ENCODE measurements around the gene SIX1. TPM values are rescaled to one million over a fixed set of nuclear protein-coding genes. Genes with fewer than 3 reads are reported as not detected.

The SIX1 gene
- total RNA-seq, 2 donors from 2014 or later = not detected

- H3K27ac Mint-ChIP-seq = no peak overlapping the region
- no peak for ATAC-seq
- H3K27me3 Mint-ChIP-seq = peaks cover 35 to 59% of the 10 kb centered on the region in 2 donors
- H3K9me3 Mint-ChIP-seq = no peaks in the 10 kb centered on the region
- H3K36me3 Mint-ChIP-seq = peaks cover 5% of the 10 kb centered on the region
- H3K4me1 Mint-ChIP-seq (ENCODE audit: low read depth in 2 of 2) = peaks cover 8 to 9% of the 10 kb centered on the region in 2 donors
- no peak overlapping the region for H3K4me3 Mint-ChIP-seq
- no peak for DNase-seq (ENCODE audit: low spot score)
Observed at GRCh38 chr14:60661721-60662120, 12.4 kb upstream of the SIX1 start.

DNA sequence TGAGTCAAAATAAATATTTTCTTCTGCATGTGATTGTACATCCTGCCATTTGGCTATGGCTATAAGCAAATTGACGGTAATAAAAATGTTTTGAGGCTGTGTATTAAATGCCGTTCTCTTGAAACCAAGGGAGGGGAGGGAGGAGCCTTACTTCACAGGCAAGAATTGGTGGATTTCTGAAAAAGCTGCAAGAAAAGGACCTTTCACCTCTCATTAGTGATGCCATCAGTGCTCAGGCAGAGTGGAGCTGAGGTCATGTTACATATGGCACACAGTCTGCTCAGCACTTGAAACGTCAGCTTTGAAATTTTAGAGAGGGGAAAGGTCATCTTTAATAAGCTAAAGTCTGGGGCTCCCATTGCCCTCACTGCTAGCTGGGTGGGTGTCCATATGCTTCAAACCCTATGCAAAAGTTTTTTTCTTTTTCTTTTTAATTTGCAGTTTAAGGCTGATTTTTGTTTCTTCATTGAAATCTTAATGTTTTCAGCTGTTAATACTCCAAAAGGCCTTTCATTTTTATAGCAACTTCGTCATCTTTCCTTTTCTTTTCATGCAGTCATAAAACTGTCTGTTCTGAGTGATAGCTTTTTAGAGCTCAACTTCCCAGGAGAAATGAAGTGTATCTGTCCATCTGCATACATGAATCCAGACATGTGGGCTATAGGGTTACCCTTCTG lies 9.8 kb upstream of the SIX1 start:
- H3K9me3 Mint-ChIP-seq = no peaks in the 10 kb centered on the region
- ATAC-seq = no peak
- DNase-seq (ENCODE audit: low spot score) = no peak
- H3K4me3 Mint-ChIP-seq = peak overlapping the region; percentile 25
- peaks cover 54 to 79% of the 10 kb centered on the region in 2 donors for H3K27me3 Mint-ChIP-seq
- peaks cover 5% of the 10 kb centered on the region for H3K36me3 Mint-ChIP-seq
- no peak overlapping the region for H3K27ac Mint-ChIP-seq
- peaks cover 17 to 24% of the 10 kb centered on the region in 2 donors for H3K4me1 Mint-ChIP-seq (ENCODE audit: low read depth in 2 of 2)

GRCh38 chr14:60658211-60658690 lies 9.0 kb upstream of the SIX1 start:
- ATAC-seq (no peak), DNase-seq (ENCODE audit: low spot score) (no peak)
- Mint-ChIP-seq H3K4me1 (ENCODE audit: low read depth in 2 of 2) (peaks cover 24 to 32% of the 10 kb centered on the region in 2 donors), H3K4me3 (peak overlapping the region; percentile 92), H3K27me3 (peaks cover 62 to 79% of the 10 kb centered on the region in 2 donors), H3K27ac (no peak overlapping the region), H3K9me3 (no peaks in the 10 kb centered on the region), H3K36me3 (peaks cover 5% of the 10 kb centered on the region)

GRCh38 chr14:60657456-60658210 lies 8.4 kb upstream of the SIX1 start:
- Mint-ChIP-seq H3K9me3 (no peaks in the 10 kb centered on the region), H3K27me3 (peaks cover 60 to 76% of the 10 kb centered on the region in 2 donors), H3K4me3 (peak overlapping the region; percentile 92), H3K4me1 (ENCODE audit: low read depth in 2 of 2) (peaks cover 26 to 33% of the 10 kb centered on the region in 2 donors), H3K36me3 (peaks cover 5% of the 10 kb centered on the region), H3K27ac (no peak overlapping the region)
- peak in 1 of 2 donors; percentile 26 for ATAC-seq
- DNase-seq (ENCODE audit: low spot score) = no peak

GRCh38 chr14:60656686-60657455 lies 7.6 kb upstream of the SIX1 start:
- Mint-ChIP-seq H3K27ac (no peak overlapping the region), H3K27me3 (peaks cover 59 to 72% of the 10 kb centered on the region in 2 donors), H3K9me3 (no peaks in the 10 kb centered on the region), H3K36me3 (peaks cover 5% of the 10 kb centered on the region), H3K4me3 (peak overlapping the region; percentile 92), H3K4me1 (ENCODE audit: low read depth in 2 of 2) (peaks cover 26 to 33% of the 10 kb centered on the region in 2 donors)
- no peak for DNase-seq (ENCODE audit: low spot score)
- ATAC-seq = peak; percentile 73 to 78

DNA sequence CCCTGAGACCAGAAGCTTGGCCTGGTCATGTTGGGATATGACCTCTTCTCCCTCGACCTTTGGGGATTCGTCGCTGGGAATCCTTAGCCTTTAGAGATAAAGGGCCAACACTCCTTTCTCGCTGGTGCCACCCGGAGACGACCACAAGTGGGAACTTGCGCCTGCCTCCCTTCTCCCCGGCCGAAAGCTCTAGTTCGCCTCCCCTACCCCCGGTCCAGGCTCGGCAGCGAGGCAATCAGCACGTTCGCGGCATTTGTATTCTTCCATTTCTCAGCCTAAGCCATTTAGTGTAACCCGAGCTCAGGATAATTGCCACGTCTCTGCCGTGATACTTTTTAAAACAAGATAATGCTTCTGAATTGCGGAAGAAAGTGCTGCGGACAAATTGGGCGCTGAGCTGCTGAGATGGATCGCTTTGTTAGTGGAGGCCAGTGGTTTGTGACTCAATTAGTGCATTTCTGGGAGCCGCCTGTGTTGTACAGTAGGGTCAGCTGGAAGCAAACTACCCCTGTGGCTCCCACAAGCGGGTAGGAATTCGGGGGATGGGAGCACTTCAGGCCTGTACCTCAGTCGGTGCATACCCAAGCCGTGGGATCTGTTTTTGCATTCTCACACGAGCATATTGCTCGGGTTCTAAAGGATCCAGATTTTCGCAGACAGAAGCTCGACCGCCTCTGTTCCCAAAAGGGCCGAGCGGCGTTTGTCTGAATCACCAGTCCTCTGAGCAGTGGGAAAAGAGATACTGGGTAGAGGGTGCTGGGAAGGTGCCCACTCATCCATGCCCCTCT lies 6.8 kb upstream of the SIX1 start:
- Mint-ChIP-seq H3K9me3 (no peaks in the 10 kb centered on the region), H3K27me3 (peaks cover 62 to 72% of the 10 kb centered on the region in 2 donors), H3K36me3 (peaks cover 5% of the 10 kb centered on the region), H3K4me1 (ENCODE audit: low read depth in 2 of 2) (peaks cover 29 to 39% of the 10 kb centered on the region in 2 donors), H3K4me3 (peak overlapping the region; percentile 92), H3K27ac (no peak overlapping the region)
- ATAC-seq (no peak), DNase-seq (ENCODE audit: low spot score) (no peak)

DNA sequence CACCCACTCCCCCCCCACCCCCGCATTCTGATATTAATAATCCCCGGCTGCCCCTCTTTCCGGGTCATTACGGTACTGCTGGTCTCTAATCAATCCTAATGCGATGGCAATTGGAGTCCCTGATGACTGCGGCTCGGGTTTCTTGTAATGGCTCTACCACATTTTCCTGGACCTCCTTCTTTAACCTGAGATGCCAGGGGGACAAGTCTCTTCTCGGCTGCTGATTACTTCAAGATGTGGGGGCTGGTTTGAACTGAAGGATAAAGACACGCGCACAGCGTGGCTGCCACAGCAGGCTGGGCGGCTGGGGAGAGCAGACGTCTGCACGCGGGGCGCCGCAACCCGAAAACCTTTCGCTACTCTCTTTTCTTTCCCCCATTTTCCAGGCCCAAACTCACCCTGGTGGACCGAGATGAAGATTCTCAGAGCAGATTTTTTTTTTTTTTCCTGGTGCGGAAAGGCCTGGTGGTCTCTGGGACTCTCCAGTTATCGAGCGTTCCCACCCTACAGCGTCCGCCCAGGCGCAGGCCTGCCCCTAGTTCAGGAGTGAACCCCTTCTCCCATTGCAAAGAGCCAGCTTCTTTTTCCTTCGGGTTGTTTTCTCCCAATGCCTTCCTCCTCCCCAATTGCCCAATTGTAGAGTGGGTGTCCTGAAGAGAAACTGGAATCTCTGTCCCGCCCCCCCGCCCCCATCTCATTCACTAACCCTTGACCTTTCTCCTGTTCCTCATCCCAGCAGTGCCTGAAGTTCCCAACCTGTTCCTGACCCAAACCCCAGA lies 6.0 kb upstream of the SIX1 start:
- no peak for ATAC-seq
- no peak for DNase-seq (ENCODE audit: low spot score)
- peak overlapping the region; percentile 75 for H3K4me3 Mint-ChIP-seq
- peaks cover 67 to 79% of the 10 kb centered on the region in 2 donors for H3K27me3 Mint-ChIP-seq
- no peaks in the 10 kb centered on the region for H3K9me3 Mint-ChIP-seq
- no peak overlapping the region for H3K27ac Mint-ChIP-seq
- H3K4me1 Mint-ChIP-seq (ENCODE audit: low read depth in 2 of 2) = peaks cover 30 to 39% of the 10 kb centered on the region in 2 donors
- peaks cover 5% of the 10 kb centered on the region for H3K36me3 Mint-ChIP-seq

GRCh38 chr14:60654334-60654821 lies 5.1 kb upstream of the SIX1 start:
- Mint-ChIP-seq H3K9me3 (no peaks in the 10 kb centered on the region), H3K4me3 (no peak overlapping the region), H3K4me1 (ENCODE audit: low read depth in 2 of 2) (peaks cover 34 to 39% of the 10 kb centered on the region in 2 donors), H3K27ac (no peak overlapping the region), H3K36me3 (peaks cover 5% of the 10 kb centered on the region), H3K27me3 (peaks cover 74 to 84% of the 10 kb centered on the region in 2 donors)
- DNase-seq (ENCODE audit: low spot score) (no peak), ATAC-seq (no peak)

DNA sequence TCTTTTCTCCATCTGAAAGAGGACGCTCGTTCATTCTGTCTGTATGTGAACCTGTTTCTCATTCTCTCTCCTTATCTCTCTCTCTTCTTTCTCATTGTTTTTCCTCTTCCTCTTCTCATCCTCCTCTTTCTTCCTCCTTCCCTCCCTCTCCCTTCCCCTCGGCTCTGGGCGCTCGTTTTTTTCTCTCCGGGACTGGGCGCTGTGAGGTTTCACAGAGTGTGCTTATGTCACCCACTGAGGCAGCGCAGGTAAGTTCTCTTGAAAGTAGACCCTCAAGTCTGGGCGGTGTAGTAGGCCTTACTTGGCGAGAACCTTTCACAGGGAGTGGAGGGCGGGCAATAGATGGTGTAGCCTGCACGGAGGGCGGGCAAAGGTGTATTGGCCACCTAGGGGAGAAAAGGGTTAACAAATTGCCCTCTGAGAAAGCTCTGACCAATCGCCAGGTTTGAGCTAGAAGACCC lies 4.5 kb upstream of the SIX1 start:
- ATAC-seq (no peak), DNase-seq (ENCODE audit: low spot score) (no peak)
- peaks cover 34 to 39% of the 10 kb centered on the region in 2 donors for H3K4me1 Mint-ChIP-seq (ENCODE audit: low read depth in 2 of 2)
- H3K27me3 Mint-ChIP-seq = peaks cover 71 to 78% of the 10 kb centered on the region in 2 donors
- H3K36me3 Mint-ChIP-seq = peaks cover 5% of the 10 kb centered on the region
- H3K4me3 Mint-ChIP-seq = no peak overlapping the region
- no peak overlapping the region for H3K27ac Mint-ChIP-seq
- no peaks in the 10 kb centered on the region for H3K9me3 Mint-ChIP-seq

DNA sequence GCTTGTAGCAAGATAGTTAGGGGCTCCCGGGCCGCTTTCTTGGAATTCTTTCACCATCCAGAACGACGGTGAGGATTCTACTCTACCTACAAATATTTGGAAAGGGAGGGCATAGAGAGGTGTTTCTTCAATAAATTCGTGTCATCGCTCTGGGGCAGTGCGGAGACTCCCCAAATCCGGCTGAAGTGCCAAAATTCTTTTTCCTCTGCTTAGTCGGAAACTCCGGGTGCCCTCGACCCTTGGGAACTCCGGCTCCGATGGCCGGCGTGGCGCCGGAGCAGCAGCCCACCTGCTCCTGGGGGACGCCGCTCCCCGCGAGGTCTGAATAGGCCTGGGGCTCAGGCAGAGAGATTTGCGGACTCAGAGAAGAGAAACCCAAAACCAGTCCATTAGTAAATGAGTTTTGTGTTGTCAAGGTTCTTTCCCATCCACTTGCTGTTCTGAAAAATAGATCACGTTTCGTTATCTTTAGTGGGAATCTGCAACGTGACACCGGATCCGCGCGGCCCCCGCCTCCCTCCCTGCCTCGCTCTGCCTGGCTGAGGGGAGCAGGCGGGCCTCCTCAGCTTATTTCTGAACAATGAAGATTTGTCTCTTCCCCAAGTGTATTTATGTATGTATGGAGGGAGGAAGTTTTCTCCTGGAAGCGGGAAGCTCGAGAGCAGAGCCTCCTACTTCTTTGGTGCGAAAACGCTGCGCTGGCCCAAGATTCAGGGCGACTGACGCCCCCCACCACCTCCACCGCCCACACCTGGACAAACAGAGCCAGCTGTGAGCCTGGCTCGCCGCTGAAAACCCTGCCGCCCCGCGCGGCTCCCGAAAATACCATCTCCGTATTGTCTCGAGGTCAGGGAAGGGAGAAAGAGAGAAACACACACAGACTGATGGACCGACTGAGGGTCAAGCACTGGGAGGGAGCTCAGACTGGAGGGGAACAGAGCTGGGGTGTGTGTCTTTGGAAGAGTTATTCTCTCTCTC lies 3.7 kb upstream of the SIX1 start:
- no peaks in the 10 kb centered on the region for H3K9me3 Mint-ChIP-seq
- ATAC-seq = no peak
- peaks cover 66 to 76% of the 10 kb centered on the region in 2 donors for H3K27me3 Mint-ChIP-seq
- peaks cover 34 to 35% of the 10 kb centered on the region in 2 donors for H3K4me1 Mint-ChIP-seq (ENCODE audit: low read depth in 2 of 2)
- DNase-seq (ENCODE audit: low spot score) = no peak
- peaks cover 2% of the 10 kb centered on the region for H3K36me3 Mint-ChIP-seq
- H3K27ac Mint-ChIP-seq = no peak overlapping the region
- no peak overlapping the region for H3K4me3 Mint-ChIP-seq

DNA sequence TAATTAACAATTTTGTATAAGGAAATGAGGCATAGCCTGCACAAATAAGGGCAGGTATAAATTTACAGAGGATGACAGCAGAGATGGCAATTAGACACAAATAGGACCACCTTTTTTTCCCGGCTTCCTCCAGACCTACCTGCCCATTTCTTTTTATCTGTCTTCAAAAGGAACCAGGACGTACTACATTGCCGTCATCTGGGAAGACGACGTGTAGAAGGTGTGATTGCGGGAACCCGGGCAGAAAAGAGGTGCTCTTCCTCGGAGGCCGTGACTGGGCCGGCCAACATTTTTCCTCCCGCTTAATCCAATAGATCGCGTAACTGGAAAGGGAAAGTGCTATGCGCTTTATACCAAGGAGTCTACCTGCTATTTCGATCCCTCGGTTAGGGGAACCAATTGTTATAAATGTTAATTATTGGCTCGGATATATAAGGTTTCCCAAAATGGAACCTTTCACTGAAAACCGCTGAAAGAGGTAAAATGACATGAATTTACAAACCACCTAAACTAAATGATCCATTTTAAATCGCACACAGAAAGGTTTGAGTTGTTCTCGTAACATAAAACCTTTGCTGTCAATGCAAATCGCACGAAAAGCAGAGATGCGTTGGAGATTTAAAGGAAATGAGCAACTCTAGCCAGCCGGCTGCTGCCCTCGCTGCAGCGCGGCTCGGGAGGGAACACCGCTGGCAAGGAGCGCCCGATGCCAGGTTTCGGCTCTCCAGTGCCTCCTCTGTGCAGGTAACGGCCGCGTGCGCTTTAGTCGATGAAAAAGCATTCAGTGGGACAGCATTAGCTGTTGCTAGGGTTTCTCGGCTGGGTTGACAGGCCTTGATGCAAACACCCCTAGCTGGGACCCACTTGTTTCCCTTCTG lies 2.8 kb upstream of the SIX1 start:
- Mint-ChIP-seq H3K27me3 (peaks cover 69 to 77% of the 10 kb centered on the region in 2 donors), H3K36me3 (no peaks in the 10 kb centered on the region), H3K27ac (no peak overlapping the region), H3K4me3 (no peak overlapping the region), H3K9me3 (no peaks in the 10 kb centered on the region), H3K4me1 (ENCODE audit: low read depth in 2 of 2) (peaks cover 35 to 36% of the 10 kb centered on the region in 2 donors)
- ATAC-seq (no peak), DNase-seq (ENCODE audit: low spot score) (no peak)

All from natural killer cell treated with Interleukin-12 subunit alpha and Interleukin-12 subunit beta and Interleukin-15 and Interleukin-18, amount 100 ng/mL, for 72 hours (primary cell).